Mammary epithelial cell (primary cell): Measurements from ENCODE around the gene OIP5.

ENCODE experiments used
- EZH2 ChIP-seq: IDR thresholded peaks from 2 replicates; pipeline ENCODE4 v1.6.1; 2012; ENCODE audit warnings: low read length, inconsistent platforms, borderline replicate concordance
- TF ChIP-seq, protein P1 (sequence below), 2 donors: IDR thresholded peaks in 1 of 2; conservative IDR thresholded peaks in 1 of 2; 2 replicates each; pipeline ENCODE4 v1.5.1; 2011 to 2012; ENCODE audit warnings: inconsistent platforms in 2 of 2, low read length in 2 of 2, mild to moderate bottlenecking in 2 of 2, control low read depth in 1 of 2, low read depth in 1 of 2; ENCODE audit not compliant: insufficient read depth in 1 of 2; ENCODE audit errors: extremely low read depth in 1 of 2

DNA sequence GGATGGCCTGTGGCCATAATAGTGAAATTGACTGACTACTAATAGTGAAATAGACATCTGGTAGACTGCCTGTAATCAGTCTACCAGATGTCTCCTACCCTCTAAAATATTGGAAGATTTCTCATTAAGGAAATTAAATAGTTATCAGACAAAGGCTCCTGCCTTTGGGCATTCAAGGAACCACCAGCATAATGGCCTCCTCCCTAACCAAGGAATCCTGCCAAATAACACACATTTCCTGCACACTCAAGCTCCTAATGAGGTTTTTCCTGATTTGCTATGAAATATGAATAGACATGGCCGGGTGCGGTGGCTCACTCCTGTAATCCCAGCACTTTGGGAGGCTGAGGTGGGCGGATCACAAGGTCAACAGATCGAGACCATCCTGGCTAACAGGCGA, 14.8 kb upstream of the OIP5 start:
- TF ChIP-seq, protein P1, sequence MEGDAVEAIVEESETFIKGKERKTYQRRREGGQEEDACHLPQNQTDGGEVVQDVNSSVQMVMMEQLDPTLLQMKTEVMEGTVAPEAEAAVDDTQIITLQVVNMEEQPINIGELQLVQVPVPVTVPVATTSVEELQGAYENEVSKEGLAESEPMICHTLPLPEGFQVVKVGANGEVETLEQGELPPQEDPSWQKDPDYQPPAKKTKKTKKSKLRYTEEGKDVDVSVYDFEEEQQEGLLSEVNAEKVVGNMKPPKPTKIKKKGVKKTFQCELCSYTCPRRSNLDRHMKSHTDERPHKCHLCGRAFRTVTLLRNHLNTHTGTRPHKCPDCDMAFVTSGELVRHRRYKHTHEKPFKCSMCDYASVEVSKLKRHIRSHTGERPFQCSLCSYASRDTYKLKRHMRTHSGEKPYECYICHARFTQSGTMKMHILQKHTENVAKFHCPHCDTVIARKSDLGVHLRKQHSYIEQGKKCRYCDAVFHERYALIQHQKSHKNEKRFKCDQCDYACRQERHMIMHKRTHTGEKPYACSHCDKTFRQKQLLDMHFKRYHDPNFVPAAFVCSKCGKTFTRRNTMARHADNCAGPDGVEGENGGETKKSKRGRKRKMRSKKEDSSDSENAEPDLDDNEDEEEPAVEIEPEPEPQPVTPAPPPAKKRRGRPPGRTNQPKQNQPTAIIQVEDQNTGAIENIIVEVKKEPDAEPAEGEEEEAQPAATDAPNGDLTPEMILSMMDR (conservative IDR thresholded peaks at IDR 0.05 in 1 of 2, IDR thresholded peaks at IDR 0.05 in 1 of 2; ENCODE audit: extremely low read depth in 1 of 2, insufficient read depth in 1 of 2, low read depth in 1 of 2, low read length in 2 of 2) = no peak
- no peak for TF ChIP-seq EZH2
